ENCODE results near the gene ACAA2. TPM values are rescaled to one million over a fixed set of nuclear protein-coding genes. Genes with fewer than 3 reads are reported as not detected.

ACAA2 gene
- 42.4 and 55.1 TPM in 2 replicates for total RNA-seq

GRCh38 chr18:49813319-49814146 is at the start of gene ACAA2:
ACAA2 (minus strand) TSS chr18:49813533; CDS start chr18:49813484, 49 bp downstream.

Small RNAs within 50 kb of the gene (small RNA-seq; reads per million reads assigned to genes)
- gene RF00283: not detected
- not detected for gene SCARNA17
